HG03103 (cell line): Measurements from ENCODE around the gene MAP4.
"Not testable (repeated sequence)": the region's sequence is repeated elsewhere in the genome, so short reads cannot be mapped to it uniquely, and the experiment has no call there.

ENCODE experiments used
- ATAC-seq: cut with Tn5 transposase; IDR thresholded peaks from one replicate; pipeline ENCODE4 v1.9.1; 2021; ENCODE audit warnings: low read depth; ENCODE audit not compliant: unreplicated experiment

Gene MAP4

DNA sequence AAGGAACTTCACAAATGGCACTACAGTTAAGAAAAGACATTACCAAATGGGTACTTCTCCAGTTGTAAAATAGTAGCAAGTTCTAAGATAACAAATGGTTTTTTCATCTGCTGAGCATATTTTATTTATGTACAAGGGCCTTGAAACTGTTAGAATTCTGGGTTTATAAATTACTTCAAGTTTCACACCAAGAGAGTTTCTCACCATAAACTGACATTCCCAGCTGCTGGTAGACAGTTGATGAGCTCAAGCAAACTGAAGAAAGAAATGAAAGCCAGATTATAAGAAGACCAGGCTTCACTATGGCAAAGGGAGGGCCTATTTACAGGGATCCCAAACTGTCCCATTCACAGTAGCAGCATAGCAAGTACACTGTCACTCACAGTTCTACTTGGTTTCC lies 113.5 kb downstream of the MAP4 start:
- ATAC-seq: no peak

DNA sequence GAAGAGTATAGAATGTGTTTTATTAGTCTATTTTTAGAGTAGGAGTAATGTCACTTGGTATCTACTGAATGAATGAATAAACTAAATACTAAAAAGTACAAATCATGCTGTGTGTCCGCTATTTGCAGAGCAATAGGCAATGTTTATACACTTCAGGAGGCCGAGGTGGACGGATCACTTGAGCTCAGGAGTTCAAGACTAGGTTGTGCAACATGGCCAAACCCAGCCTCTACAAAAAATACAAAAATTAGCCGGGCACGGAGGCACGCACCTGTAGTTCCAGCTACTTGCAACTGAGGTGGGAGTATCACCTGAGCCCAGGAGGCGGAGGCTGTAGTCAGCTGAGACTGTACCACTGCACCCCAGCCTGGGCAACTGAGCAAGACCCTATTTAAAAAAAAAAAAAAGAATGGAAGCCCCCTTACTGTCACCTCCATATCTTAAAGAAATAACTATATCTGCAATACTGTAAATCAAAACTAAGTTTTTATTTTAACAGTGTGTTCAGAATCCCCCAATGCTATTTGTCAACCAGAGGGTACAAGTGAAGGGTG lies 114.9 kb downstream of the MAP4 start:
- ATAC-seq: no peak

- ATAC-seq: no peak
Measured at GRCh38 chr3:47899495-47900108, 116.6 kb downstream of the MAP4 start.

- no peak for ATAC-seq
Measured at GRCh38 chr3:47897954-47898353, 118.3 kb downstream of the MAP4 start.

GRCh38 chr3:47896736-47897135 lies 119.5 kb downstream of the MAP4 start:
- no peak for ATAC-seq

GRCh38 chr3:47895241-47895640 lies 121.0 kb downstream of the MAP4 start:
- ATAC-seq: no peak

- ATAC-seq: no peak
Measured at GRCh38 chr3:47892286-47893040, 123.8 kb downstream of the MAP4 start.

GRCh38 chr3:47891613-47892005 lies 124.6 kb downstream of the MAP4 start:
- ATAC-seq: no peak

GRCh38 chr3:47890828-47891612 lies 125.2 kb downstream of the MAP4 start:
- no peak for ATAC-seq

DNA sequence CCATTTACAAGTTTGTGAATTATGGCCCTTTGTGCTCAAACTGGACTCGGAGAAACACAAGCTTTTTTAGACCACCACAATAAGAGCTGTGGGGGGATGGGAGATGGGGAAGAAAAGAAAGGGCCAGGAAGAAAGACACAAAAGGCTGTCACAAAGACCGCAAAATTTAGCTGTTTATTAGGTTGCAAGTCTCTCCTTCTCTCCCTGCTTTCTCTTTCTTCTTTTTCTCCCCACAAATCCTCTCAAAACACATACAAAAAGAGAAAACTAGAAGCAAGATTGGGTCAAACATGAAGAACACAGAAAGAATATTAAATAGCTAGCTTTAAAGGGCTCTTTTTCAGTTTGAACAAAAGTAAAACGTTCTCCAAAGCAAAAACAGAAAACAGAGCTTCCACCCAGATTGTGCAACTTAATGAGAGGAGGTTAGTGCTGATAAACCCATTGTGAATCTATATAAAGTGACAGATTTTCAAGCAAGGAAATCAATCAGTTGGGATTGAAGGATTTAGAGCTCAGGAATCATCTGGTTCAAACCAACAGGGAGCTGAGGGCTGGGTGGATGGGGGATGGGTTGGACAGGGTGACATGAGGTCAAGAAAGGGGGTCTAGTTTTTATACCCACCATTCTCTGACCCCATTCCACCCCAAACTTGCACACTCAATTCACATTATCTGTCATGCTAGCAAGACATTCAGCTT lies 125.9 kb downstream of the MAP4 start:
- ATAC-seq: no peak

- ATAC-seq: no peak
Measured at GRCh38 chr3:47888986-47889757, 127.0 kb downstream of the MAP4 start.

DNA sequence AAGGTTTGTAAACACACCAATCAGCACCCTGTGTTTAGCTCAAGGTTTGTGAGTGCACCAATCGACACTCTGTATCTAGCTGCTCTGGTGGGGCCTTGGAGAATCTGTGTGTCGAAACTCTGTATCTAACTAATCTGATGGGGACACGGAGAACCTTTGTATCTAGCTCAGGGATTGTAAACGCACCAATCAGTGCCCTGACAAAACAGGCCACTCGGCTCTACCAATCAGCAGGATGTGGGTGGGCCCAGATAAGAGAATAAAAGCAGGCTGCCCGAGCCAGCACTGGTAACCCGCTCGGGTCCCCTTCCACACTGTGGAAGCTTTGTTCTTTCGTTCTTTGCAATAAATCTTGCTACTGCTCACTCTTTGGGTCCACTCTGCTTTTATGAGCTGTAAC lies 128.2 kb downstream of the MAP4 start:
- ATAC-seq: not testable (repeated sequence)

DNA sequence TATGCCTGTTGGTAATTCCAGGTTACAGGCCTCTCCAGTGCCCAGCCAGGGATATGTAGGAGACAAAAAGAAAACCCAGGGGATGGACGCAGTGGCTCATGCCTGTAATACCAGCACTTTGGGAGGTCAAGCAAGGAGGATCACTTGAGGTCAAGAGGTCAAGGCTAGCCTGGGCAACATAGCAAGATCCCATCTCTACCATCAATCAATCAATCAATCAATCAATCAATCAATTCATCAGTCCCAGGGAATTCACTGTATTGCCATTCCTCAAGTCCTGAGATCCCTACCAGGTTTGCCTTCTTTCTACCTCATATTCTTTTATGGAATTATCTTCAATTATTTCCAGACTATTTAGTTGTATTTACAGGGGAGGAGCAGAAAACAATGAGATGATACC lies 131.0 kb downstream of the MAP4 start:
- ATAC-seq: no peak

GRCh38 chr3:47884603-47885002 lies 131.6 kb downstream of the MAP4 start:
- no peak for ATAC-seq

- ATAC-seq: no peak
Measured at GRCh38 chr3:47882338-47882737, 133.9 kb downstream of the MAP4 start.

GRCh38 chr3:47877719-47878118 lies 138.5 kb downstream of the MAP4 start:
- ATAC-seq: no peak

GRCh38 chr3:47877290-47877689 lies 138.9 kb downstream of the MAP4 start:
- ATAC-seq: no peak

DNA sequence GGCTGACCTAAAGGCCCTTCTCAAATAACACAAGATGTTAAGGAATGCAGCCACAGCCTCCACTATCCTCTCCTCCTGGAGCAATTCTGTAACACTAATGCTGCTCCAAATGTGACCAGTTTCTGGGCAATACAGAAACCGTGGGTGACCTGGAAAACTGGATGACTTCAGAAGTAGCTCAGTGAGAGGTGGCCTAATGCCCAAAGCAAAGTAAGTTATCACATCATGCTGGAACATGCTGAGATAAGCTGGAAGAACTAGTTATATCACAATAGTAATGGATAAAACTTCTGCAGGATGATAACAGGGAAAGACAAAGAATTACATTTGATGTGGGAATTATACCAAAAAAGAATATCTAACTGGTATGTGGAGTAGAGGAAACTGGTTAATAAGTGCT lies 141.3 kb downstream of the MAP4 start:
- no peak for ATAC-seq

- ATAC-seq: no peak
Measured at GRCh38 chr3:47874438-47874837, 141.8 kb downstream of the MAP4 start.

GRCh38 chr3:47872916-47873315 lies 143.3 kb downstream of the MAP4 start:
- ATAC-seq: no peak
